Urinary bladder (tissue), 4 donors: Measurements from ENCODE around the gene ZSWIM7. TPM values are rescaled to one million over a fixed set of nuclear protein-coding genes. Genes with fewer than 3 reads are reported as not detected.

Source experiments
- DNase-seq: peaks from one replicate; pipeline ENCODE4 v3.0.0-alpha.2; 2015; ENCODE audit errors: extremely low spot score
- H3K27ac ChIP-seq: one replicate; pipeline ENCODE4 v1.5.1; 2013; ENCODE audit warnings: low read depth, mild to moderate bottlenecking, moderate library complexity
- H3K36me3 ChIP-seq: one replicate; pipeline ENCODE4 v1.6.1; 2013; ENCODE audit warnings: mild to moderate bottlenecking, moderate library complexity; ENCODE audit not compliant: insufficient read depth
- H3K4me1 ChIP-seq: one replicate; pipeline ENCODE4 v1.6.1; 2013; ENCODE audit warnings: mild to moderate bottlenecking, moderate library complexity; ENCODE audit not compliant: insufficient read depth
- H3K4me3 ChIP-seq: one replicate; pipeline ENCODE4 v1.5.1; 2013; ENCODE audit warnings: low read depth, low read length
- WGBS: extraction: QIAGEN DNeasy Blood & Tissue Kit; methylation state at CpG from one replicate; pipeline ENCODE4 v1.1.7; 2013; 5-methylcytosine and 5-hydroxymethylcytosine counted together
- polyA plus RNA-seq: library from polyadenylated mRNA; stranded (reverse); fragments of 200-250 nt; gene quantifications from one replicate; pipeline ENCODE4 v1.2.3, GENCODE V29; 2013
- total RNA-seq: library from RNA; depleted of rRNA; stranded (reverse); fragments of >200 nt; gene quantifications from one replicate; pipeline ENCODE4 v1.2.3, GENCODE V29; 2014
- donor health status: healthy with polysubstance abuse.
- donor health status: healthy.

Gene ZSWIM7
- total and polyA plus RNA-seq, 2 donors, result 18.9 to 35.6 TPM

DNA sequence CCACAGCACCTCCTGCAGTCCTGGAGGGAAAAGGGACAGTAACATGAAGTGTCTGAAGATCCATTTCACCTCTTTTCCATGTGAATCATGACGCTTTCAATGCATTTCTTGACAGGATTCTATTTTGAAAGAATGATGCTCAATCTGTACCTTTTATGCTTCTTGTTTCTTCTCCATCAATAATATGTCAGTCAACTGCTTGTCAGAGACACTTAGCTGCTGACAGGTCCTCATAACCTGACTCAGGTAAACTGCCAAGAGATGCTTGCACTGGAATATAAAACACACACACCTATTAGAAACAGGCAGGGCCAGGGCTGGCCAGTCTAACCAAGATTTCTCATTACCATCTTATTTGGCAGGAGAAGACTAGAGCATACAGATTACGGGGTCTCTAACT is 21.6 kb downstream of the ZSWIM7 start:
- no peak for DNase-seq
- no peak overlapping the region for H3K4me3 ChIP-seq
- no peak overlapping the region for H3K27ac ChIP-seq
- H3K36me3 ChIP-seq, result peaks cover 3% of the 10 kb centered on the region
- 96% methylated on average over 2 of the region's 2 CpGs for WGBS
- no peaks in the 10 kb centered on the region for H3K4me1 ChIP-seq

DNA sequence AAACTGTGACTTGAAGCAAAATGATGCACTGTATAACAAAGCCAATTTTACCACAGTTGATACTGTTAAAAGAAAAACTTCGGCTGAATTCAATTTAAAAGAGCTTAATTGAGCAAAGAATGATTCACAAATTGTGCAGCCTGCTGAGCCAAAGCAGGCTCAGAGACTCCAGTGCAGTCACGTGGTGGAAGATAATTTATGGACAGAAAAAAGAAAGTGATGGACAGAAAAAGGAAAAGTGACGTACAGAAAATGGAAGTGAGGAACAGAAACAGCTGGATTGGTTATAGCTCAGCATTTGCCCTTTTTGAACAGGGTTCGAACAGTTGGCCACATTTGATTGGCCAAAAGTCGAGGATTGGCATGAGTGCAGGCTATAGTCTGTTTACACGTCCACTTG is 25.7 kb downstream of the ZSWIM7 start:
- peaks cover 3% of the 10 kb centered on the region for H3K36me3 ChIP-seq
- H3K4me1 ChIP-seq, result no peaks in the 10 kb centered on the region
- no peak overlapping the region for H3K27ac ChIP-seq
- WGBS, result 87% methylated on average over 6 of the region's 6 CpGs
- no peak overlapping the region for H3K4me3 ChIP-seq
- no peak for DNase-seq

DNA sequence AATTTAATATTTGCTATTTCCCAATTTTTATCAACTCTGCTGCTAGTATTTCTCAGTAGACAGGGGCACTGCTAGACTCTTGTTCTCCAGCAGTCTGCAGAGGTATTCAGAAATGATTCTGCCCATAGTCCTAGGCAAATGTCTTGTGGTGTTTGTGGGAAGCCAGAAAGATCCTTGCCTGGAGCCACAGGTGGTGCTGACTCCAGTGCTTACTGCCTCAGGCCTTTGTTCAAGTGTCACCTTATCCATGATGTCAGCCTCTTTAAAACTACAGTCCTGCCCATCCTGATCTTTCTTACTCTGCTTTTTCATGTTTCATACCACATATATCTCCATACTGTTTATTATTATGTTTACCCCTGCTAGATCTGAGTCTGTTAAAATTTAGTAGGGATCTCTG is 26.5 kb downstream of the ZSWIM7 start:
- Histone ChIP-seq H3K4me1 (no peaks in the 10 kb centered on the region), H3K36me3 (peaks cover 3% of the 10 kb centered on the region), H3K4me3 (no peak overlapping the region), H3K27ac (no peak overlapping the region)
- no peak for DNase-seq

DNA sequence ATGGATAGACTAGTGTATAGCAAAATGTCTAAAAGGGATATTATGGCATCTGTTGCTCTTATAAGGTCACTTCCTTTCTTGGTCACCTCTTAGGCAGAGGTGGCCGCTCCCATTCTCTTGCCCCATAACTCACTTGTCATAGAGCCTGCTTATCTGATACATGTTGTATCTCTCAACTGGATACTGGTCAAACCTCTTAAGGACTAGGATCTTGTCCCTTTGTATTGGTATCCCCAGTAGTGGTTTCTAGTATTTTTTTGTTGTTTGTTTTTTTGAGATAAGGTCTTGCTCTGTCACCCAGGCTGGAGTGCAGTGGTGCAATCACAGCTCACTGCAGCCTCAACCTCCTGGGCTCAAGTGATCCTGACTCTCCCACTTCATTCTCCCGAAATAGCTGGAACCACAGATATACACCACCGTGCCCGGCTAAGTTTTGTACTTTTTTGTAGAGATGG is 27.0 kb downstream of the ZSWIM7 start:
- no peak overlapping the region for H3K27ac ChIP-seq
- DNase-seq, result no peak
- H3K4me3 ChIP-seq, result no peak overlapping the region
- no peaks in the 10 kb centered on the region for H3K4me1 ChIP-seq
- WGBS, result 95% methylated on average over 4 of the region's 4 CpGs
- peaks cover 3% of the 10 kb centered on the region for H3K36me3 ChIP-seq

DNA sequence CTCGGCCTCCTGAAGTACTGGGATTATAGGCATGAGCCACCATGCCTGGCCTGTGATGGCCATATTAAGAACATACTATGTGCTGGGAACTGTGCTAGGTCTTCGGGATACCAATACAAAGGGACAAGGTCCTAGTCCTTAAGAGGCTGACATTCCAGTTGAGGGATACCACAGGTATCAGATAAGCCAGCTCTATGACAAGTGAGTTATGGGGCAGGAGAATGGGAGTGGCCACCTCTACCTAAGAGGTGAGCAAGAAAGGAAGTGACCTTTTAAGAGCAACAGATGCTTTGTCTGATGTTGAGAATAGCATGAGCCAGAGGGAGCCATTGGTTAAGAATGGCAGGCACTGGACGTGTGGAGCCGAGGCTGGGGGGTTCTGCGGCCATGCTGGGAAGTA is 27.6 kb downstream of the ZSWIM7 start:
- Histone ChIP-seq H3K4me1 (no peaks in the 10 kb centered on the region), H3K27ac (no peak overlapping the region), H3K4me3 (no peak overlapping the region), H3K36me3 (peaks cover 3% of the 10 kb centered on the region)
- DNase-seq, result no peak
- 93% methylated on average over 5 of the region's 5 CpGs for WGBS

DNA sequence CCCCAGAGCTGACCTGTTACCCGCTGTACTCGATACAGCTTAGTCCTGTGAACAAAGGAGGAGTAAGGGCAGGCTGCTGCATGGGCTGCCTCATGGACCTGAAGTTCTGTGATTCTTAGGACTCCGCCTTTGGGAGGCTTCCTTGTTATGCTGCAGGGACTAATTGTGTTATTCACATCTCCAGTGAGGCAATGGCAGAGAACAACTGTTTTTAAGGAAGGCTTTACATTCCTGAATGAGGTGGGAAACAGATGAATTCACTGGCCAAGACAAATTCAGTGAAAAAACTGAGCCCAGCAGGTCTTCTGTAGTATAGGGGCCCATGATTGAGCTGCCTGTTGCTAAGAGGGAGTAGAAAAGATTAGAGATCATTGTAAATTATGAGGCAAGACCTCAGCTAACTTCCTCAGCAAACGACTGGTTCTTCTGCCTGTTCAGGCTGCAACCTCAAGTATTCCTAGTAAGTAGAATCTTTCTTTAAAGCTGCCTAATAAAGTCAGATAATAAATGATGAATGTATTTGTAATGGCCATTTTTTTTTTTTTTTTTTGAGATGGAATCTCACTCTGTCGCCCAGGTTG is 28.3 kb downstream of the ZSWIM7 start:
- DNase-seq, result no peak
- Histone ChIP-seq H3K4me1 (no peaks in the 10 kb centered on the region), H3K4me3 (no peak overlapping the region), H3K27ac (no peak overlapping the region), H3K36me3 (no peaks in the 10 kb centered on the region)
- WGBS, result 78% methylated on average over 5 of the region's 5 CpGs

DNA sequence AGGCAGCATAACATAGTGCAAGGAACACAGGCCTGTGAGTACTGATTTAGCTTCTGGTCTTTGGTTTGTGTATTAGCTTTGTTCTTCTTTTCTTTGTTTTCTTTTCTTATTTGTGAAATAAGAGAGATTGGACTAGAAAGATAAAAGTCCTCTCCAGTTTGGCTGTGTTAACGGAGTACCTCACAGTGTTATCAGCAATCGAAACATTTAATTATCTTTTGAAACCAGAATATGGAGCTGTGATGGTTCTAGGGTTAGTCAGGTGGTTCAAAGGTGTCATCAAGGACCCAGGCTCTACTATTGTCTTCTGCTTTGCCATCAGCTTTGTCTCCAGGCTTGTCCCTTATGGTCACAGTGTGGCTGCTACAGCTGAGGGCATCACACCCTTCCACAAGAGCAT is 29.0 kb downstream of the ZSWIM7 start:
- no peak overlapping the region for H3K27ac ChIP-seq
- H3K4me1 ChIP-seq, result no peaks in the 10 kb centered on the region
- no peak for DNase-seq
- no peak overlapping the region for H3K4me3 ChIP-seq
- H3K36me3 ChIP-seq, result no peaks in the 10 kb centered on the region
- WGBS, result 96% methylated on average over 2 of the region's 2 CpGs

DNA sequence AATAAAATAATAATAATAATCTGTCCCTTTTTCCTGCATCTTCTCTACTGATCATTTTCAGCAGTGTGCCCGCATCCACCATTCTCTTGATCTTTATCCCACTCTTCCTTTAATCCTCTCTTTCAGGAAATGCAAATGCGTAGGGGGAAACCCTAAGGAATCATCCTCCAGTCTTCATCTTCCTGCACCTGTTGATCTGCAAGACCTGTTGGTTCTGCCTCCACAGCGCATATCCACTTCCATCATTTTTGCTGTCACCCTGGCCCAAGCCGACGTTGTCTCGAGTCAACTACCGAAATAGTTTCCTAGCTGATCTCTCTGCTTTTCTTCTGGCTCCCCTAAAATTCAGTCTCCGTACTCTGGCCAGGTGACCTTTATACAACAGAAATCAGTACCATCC is 30.0 kb downstream of the ZSWIM7 start:
- no peak overlapping the region for H3K27ac ChIP-seq
- no peak for DNase-seq
- no peaks in the 10 kb centered on the region for H3K4me1 ChIP-seq
- no peak overlapping the region for H3K4me3 ChIP-seq
- no peaks in the 10 kb centered on the region for H3K36me3 ChIP-seq
- WGBS, result 97% methylated on average over 8 of the region's 8 CpGs

DNA sequence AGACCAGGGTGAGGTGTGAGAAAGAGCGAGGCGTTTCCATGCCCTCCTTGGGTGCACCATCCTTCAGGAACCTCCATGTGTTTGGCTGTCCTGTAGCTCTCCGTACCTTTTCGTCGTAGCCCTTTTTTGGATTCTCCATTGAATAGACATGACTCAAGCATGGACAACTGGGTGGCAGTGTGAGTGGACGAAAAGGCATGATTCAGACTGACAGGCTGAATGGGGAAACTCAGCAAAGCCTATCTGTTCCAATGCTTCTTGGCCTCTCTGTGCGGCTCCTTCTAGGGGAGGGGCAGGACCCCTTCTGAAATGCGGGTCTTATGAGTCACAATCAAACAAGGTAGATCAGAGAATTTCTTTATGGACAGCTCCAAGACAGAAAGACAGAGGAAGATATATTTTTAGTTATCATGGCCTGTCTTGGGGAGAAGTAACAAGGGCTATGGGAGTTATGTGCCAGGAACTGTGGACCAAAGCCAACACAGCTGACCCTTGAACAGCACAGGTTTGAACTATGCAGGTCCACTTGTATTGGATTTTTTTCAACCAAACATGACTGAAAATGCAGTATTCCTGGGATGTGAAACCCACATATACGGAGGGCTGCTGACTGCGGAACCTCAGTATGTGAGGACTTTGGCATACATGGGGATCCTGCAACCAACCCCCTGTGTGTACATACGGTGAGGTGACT is 31.7 kb downstream of the ZSWIM7 start:
- H3K27ac ChIP-seq, result no peak overlapping the region
- WGBS, result 92% methylated on average over 11 of the region's 11 CpGs
- H3K4me1 ChIP-seq, result no peaks in the 10 kb centered on the region
- DNase-seq, result no peak
- no peaks in the 10 kb centered on the region for H3K36me3 ChIP-seq
- H3K4me3 ChIP-seq, result no peak overlapping the region

DNA sequence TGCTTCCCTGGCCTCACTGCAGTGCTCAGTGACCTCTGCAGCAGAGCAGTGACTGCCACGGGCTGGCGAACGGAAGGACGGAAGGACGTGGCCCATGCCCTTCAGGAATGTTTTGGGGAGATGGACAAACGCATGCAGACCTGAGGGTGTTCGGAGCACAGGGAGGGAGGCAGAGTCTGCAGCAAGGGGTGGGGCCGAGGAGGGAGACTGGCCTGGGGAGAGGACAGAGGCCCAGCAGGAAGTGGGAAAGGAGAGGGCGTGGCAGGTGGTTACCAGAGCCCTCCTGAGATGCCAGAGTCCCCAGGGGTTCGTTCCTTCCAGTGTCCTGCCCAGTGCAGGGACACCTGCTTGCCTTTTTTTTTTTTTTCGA is 32.6 kb downstream of the ZSWIM7 start:
- 60% methylated on average over 11 of the region's 11 CpGs for WGBS
- no peak overlapping the region for H3K4me3 ChIP-seq
- no peaks in the 10 kb centered on the region for H3K4me1 ChIP-seq
- no peak overlapping the region for H3K27ac ChIP-seq
- no peaks in the 10 kb centered on the region for H3K36me3 ChIP-seq
- no peak for DNase-seq

DNA sequence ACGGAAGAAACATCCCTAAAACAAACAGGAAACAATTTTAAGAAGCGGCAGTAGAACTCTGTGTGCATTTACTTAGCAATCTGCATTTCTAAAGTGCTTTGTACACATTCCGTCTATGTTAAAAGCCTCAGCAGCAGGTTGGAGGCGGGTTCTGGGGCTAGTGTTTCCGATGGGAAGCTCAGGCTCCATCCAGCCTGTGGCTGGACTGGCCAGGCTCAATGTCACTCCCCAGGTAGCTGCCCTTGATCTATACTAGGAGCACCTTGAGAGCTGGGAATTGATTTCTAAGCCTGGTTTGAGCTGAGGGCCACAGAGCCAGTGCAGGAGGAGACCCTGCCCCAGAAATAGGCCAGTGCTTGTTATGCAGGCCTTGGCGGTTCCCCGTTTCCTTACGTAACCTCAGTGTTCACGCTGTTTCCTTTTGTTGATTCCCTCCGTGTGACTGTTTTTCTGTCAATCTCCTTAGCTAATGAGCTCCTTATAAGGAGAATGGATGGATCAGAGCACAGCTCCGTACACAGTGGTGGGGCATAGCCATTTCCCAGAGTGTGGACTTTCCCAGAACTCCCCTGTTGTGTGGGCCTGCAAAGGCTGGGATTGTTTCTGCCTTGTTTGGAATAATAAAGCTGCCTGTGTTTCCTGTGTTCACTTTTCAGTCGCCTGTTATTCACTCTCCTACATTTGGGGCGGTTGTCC is 33.2 kb downstream of the ZSWIM7 start:
- Histone ChIP-seq H3K4me3 (no peak overlapping the region), H3K27ac (no peak overlapping the region), H3K4me1 (no peaks in the 10 kb centered on the region), H3K36me3 (no peaks in the 10 kb centered on the region)
- DNase-seq, result no peak
- 57% methylated on average over 13 of the region's 13 CpGs for WGBS

DNA sequence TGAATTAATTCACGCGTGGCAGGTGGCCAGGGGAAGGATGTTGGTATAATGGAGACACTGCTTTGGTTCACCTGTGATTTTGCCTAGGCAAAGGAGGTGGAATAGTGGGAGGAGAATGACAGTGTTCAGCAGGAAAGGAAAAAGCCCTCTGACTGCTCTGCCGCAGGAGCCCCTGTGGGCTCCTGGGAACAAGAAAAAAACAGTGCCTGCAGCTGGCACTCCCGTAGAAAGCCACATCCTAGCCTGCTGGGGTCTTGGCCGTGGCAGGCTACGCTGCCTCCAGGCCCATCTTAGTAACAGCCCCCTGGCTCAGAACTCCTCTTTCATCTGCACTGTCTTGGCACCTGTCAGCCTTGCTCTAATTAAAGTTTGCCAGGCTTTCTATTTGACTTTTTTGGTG is 34.0 kb downstream of the ZSWIM7 start:
- 83% methylated on average over 6 of the region's 6 CpGs for WGBS
- H3K4me3 ChIP-seq, result no peak overlapping the region

DNA sequence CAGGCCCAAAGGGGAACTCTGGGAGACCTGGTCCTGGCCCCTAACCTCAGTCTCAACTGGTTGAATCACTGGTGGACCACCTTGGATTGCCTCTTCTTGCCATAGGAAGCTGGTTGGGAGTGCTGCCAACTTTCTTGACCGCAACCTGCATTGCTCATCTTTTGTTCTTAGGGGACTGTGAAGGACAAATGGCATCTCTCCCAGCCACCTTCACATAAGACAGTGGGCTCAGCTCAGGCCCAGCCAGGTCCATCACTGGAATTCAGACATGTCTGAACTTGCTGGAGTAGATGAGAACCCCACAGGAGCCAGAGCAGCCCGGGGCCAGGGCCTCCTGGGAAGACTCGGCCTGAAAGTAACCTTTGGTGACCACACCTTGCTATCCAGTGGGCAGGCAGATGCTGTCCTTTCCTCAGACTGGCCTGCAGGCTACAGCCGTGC is 35.8 kb downstream of the ZSWIM7 start:
- Histone ChIP-seq H3K36me3 (no peaks in the 10 kb centered on the region), H3K4me1 (no peaks in the 10 kb centered on the region), H3K4me3 (no peak overlapping the region), H3K27ac (no peak overlapping the region)
- WGBS, result 90% methylated on average over 4 of the region's 4 CpGs
- no peak for DNase-seq

More for the DNA sequence above, 34.0 kb downstream of the ZSWIM7 start:
- DNase-seq, result no peak
- Histone ChIP-seq H3K36me3 (no peaks in the 10 kb centered on the region), H3K4me1 (no peaks in the 10 kb centered on the region), H3K27ac (no peak overlapping the region)

DNA sequence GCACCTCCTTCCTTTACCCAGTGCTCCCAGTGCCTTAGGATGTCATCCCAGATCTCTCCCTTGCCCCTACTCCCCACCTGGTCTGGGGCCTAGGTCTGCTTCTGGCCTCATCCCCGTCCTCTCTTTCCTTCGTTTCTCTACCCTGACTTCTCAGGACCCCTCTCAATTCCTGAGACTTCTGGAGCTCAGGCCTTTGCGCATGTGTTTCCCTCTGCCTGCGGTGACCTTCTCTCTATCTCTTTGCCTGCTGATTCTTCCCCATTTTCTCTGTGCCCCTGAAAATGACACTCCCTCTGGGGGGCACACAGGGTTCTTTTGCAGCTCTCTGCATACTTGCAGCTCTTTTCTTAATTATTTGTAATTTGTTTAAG is 41.0 kb downstream of the ZSWIM7 start:
- no peak overlapping the region for H3K4me3 ChIP-seq
- DNase-seq, result no peak
- 89% methylated on average over 4 of the region's 4 CpGs for WGBS
- no peak overlapping the region for H3K27ac ChIP-seq
- H3K36me3 ChIP-seq, result no peaks in the 10 kb centered on the region
- H3K4me1 ChIP-seq, result no peaks in the 10 kb centered on the region
